Mesodermal cell (in vitro differentiated cells): ENCODE results near the gene KCNH1.

Experiments
- H3K27ac ChIP-seq: 2 replicates; pipeline ENCODE4 v1.7.0; 2013; ENCODE audit warnings: mild to moderate bottlenecking, low read depth, low read length, moderate library complexity; ENCODE audit not compliant: severe bottlenecking
- H3K36me3 ChIP-seq: 2 replicates; pipeline ENCODE4 v1.7.1; 2013; ENCODE audit warnings: mild to moderate bottlenecking, low read length, moderate library complexity; ENCODE audit not compliant: control insufficient read depth, insufficient read depth
- H3K4me1 ChIP-seq: one replicate; pipeline ENCODE4 v1.7.1; 2013; ENCODE audit warnings: mild to moderate bottlenecking, low read length; ENCODE audit not compliant: insufficient read depth, control insufficient read depth, poor library complexity, severe bottlenecking
- H3K4me3 ChIP-seq: 2 replicates; pipeline ENCODE4 v1.7.0; 2013; ENCODE audit warnings: low read length, control low read depth, mild to moderate bottlenecking; ENCODE audit not compliant: insufficient read depth, poor library complexity, severe bottlenecking; ENCODE audit errors: extremely low read depth
- H3K9me3 ChIP-seq: 2 replicates; pipeline ENCODE4 v1.7.1; 2013; ENCODE audit warnings: mild to moderate bottlenecking, low read length, moderate library complexity; ENCODE audit not compliant: control insufficient read depth
- WGBS, 2 experiments: methylation state at CpG; one replicate each; pipeline ENCODE4 v1.1.5; 2013; ENCODE audit warnings: missing lambda C conversion rate in 2 of 2; ENCODE audit not compliant: insufficient coverage in 2 of 2; 5-methylcytosine and 5-hydroxymethylcytosine counted together

Gene KCNH1

GRCh38 chr1:210777914-210778313 lies 356.0 kb downstream of the KCNH1 start:
- Histone ChIP-seq H3K9me3 (no peaks in the 10 kb centered on the region), H3K27ac (no peak overlapping the region), H3K4me1 (no peaks in the 10 kb centered on the region), H3K36me3 (no peaks in the 10 kb centered on the region), H3K4me3 (no peak overlapping the region)
- WGBS, 2 experiments, result 78 to 100% methylated on average over 1 of the region's 2 CpGs

- H3K4me3 ChIP-seq, result no peak overlapping the region
- H3K36me3 ChIP-seq, result no peaks in the 10 kb centered on the region
- H3K27ac ChIP-seq, result no peak overlapping the region
- WGBS, 2 experiments, result 80 to 100% methylated on average over 1 of the region's 3 CpGs
- no peaks in the 10 kb centered on the region for H3K9me3 ChIP-seq
- H3K4me1 ChIP-seq, result no peaks in the 10 kb centered on the region
These were observed 357.2 kb downstream of the KCNH1 start for GRCh38 chr1:210776712-210777111.

- H3K36me3 ChIP-seq, result no peaks in the 10 kb centered on the region
- no peak overlapping the region for H3K4me3 ChIP-seq
- 86 to 93% methylated on average over 4 to 5 of the region's 6 CpGs for WGBS, 2 experiments
- H3K4me1 ChIP-seq, result no peaks in the 10 kb centered on the region
- no peak overlapping the region for H3K27ac ChIP-seq
- H3K9me3 ChIP-seq, result no peaks in the 10 kb centered on the region
These were observed 358.7 kb downstream of the KCNH1 start for GRCh38 chr1:210775289-210775688.

- H3K27ac ChIP-seq, result no peak overlapping the region
- no peak overlapping the region for H3K4me3 ChIP-seq
- no peaks in the 10 kb centered on the region for H3K4me1 ChIP-seq
- H3K36me3 ChIP-seq, result no peaks in the 10 kb centered on the region
- WGBS, 2 experiments, result 60% methylated on average over 1 of the region's 2 CpGs; no CpG with 5 or more reads in 1 of the 2 experiments
- H3K9me3 ChIP-seq, result no peaks in the 10 kb centered on the region
These were observed 360.5 kb downstream of the KCNH1 start for GRCh38 chr1:210773450-210773849.

GRCh38 chr1:210771131-210771530 lies 362.8 kb downstream of the KCNH1 start:
- H3K4me1 ChIP-seq, result no peaks in the 10 kb centered on the region
- no peak overlapping the region for H3K27ac ChIP-seq
- 96 to 100% methylated on average over 2 to 4 of the region's 5 CpGs for WGBS, 2 experiments
- no peaks in the 10 kb centered on the region for H3K9me3 ChIP-seq
- no peak overlapping the region for H3K4me3 ChIP-seq
- H3K36me3 ChIP-seq, result no peaks in the 10 kb centered on the region

DNA sequence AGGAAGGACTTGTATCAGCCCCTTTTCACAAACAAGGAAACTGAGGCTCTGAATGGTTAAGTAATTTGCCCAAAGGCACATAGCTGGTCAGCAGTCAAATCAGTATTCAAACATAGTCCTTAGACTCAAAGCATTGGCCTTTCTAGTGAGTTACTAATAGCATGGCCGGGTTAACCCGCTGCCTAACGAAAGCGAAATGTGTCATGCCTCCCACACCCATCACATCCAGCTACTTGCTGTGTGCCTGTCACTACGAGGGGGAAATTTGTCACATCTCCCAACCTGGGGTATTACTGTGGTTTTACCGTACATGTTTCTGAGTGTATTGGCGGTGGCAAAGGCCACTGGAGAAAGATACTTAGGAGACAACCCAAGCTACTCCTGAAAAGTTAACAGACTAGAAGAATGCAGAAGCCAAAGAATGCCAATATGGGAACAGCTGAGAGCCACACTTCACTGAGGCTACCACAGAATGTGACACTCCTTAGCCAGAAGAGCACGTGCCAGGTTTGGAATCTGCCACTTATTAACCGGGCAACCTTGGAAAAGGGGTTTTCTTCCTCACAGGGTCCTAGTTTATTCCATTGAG lies 363.5 kb downstream of the KCNH1 start:
- H3K4me3 ChIP-seq, result no peak overlapping the region
- H3K27ac ChIP-seq, result no peak overlapping the region
- no peaks in the 10 kb centered on the region for H3K36me3 ChIP-seq
- H3K4me1 ChIP-seq, result no peaks in the 10 kb centered on the region
- 81 to 100% methylated on average over 2 to 7 of the region's 9 CpGs for WGBS, 2 experiments
- H3K9me3 ChIP-seq, result no peaks in the 10 kb centered on the region

DNA sequence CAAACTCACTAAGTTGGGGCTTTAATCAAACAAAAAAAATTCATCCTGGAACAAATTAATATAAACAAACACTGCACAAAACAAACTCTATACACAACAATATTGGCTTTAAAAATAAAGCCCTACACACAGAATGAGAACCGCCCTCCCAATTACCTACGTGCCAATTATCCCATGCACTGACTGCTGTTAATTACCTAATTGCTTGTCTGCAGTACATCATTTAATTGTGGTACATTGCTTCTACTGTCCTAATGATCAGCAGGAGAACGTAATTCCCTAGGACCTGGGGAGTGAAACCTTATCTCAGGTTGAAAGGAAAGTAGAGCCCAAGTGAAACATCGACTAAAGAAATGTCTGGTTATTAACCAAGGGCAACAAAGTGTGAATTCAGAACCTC lies 364.5 kb downstream of the KCNH1 start:
- no peak overlapping the region for H3K27ac ChIP-seq
- no peaks in the 10 kb centered on the region for H3K36me3 ChIP-seq
- no peaks in the 10 kb centered on the region for H3K4me1 ChIP-seq
- WGBS, 2 experiments, result 82 to 100% methylated on average over 2 to 4 of the region's 4 CpGs
- no peak overlapping the region for H3K4me3 ChIP-seq
- H3K9me3 ChIP-seq, result no peaks in the 10 kb centered on the region

GRCh38 chr1:210764536-210764935 lies 369.4 kb downstream of the KCNH1 start:
- no peaks in the 10 kb centered on the region for H3K4me1 ChIP-seq
- H3K9me3 ChIP-seq, result no peaks in the 10 kb centered on the region
- H3K27ac ChIP-seq, result no peak overlapping the region
- WGBS, 2 experiments, result 0 to 100% methylated on average over 1 of the region's 2 CpGs
- H3K4me3 ChIP-seq, result no peak overlapping the region
- no peaks in the 10 kb centered on the region for H3K36me3 ChIP-seq

- 89 to 92% methylated on average over 2 to 4 of the region's 4 CpGs for WGBS, 2 experiments
- Histone ChIP-seq H3K27ac (no peak overlapping the region), H3K36me3 (no peaks in the 10 kb centered on the region), H3K4me1 (no peaks in the 10 kb centered on the region), H3K9me3 (no peaks in the 10 kb centered on the region), H3K4me3 (no peak overlapping the region)
These were observed 375.2 kb downstream of the KCNH1 start for GRCh38 chr1:210758761-210759160.

GRCh38 chr1:210758261-210758660 lies 375.7 kb downstream of the KCNH1 start:
- H3K27ac ChIP-seq, result no peak overlapping the region
- H3K9me3 ChIP-seq, result no peaks in the 10 kb centered on the region
- 86 to 100% methylated on average over 1 of the region's 1 CpG for WGBS, 2 experiments
- H3K4me3 ChIP-seq, result no peak overlapping the region
- no peaks in the 10 kb centered on the region for H3K4me1 ChIP-seq
- no peaks in the 10 kb centered on the region for H3K36me3 ChIP-seq

DNA sequence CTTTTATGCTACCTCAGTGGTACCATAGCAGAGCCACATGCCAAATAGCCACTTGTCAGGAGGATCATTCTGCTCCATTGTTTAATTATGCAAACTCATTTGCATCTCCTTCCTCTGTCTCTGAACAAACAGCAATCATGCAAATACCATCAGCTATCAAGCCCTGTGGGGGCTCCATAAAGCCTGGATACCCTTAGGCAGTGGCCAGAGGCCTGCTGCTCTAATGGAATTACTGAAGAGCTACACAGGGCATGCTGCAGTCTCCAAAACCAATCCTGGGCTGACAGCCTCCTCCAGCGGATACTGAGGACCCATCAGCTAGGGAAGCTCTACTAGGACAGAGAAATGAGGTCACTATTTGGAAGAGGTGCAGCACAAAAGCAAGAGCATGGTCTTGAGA lies 376.3 kb downstream of the KCNH1 start:
- H3K4me3 ChIP-seq, result no peak overlapping the region
- H3K27ac ChIP-seq, result no peak overlapping the region
- H3K36me3 ChIP-seq, result no peaks in the 10 kb centered on the region
- WGBS, 2 experiments, result 44% methylated on average over 1 of the region's 1 CpG; no CpG with 5 or more reads in 1 of the 2 experiments
- no peaks in the 10 kb centered on the region for H3K9me3 ChIP-seq
- no peaks in the 10 kb centered on the region for H3K4me1 ChIP-seq
